GM18526 (cell line): ENCODE results near the gene DIP2C.

Source experiments
- POLR2A ChIP-seq: IDR thresholded peaks from 3 replicates; pipeline ENCODE4 v1.6.1; 2011; ENCODE audit not compliant: insufficient read length; ENCODE audit errors: extremely low read depth

The DIP2C gene

GRCh38 chr10:666237-667012 lies 23.0 kb downstream of the DIP2C start:
- no peak for TF ChIP-seq POLR2A

GRCh38 chr10:665579-666091 lies 23.8 kb downstream of the DIP2C start:
- TF ChIP-seq POLR2A, result no peak

GRCh38 chr10:664893-665292 lies 24.6 kb downstream of the DIP2C start:
- no peak for TF ChIP-seq POLR2A

- no peak for TF ChIP-seq POLR2A
These were observed 25.2 kb downstream of the DIP2C start for GRCh38 chr10:664301-664700.

- no peak for TF ChIP-seq POLR2A
These were observed 25.6 kb downstream of the DIP2C start for GRCh38 chr10:663831-664251.

- TF ChIP-seq POLR2A, result no peak
These were observed 26.1 kb downstream of the DIP2C start for GRCh38 chr10:663466-663751.

GRCh38 chr10:662686-663465 lies 26.6 kb downstream of the DIP2C start:
- no peak for TF ChIP-seq POLR2A

- no peak for TF ChIP-seq POLR2A
These were observed 27.3 kb downstream of the DIP2C start for GRCh38 chr10:662223-662605.

- TF ChIP-seq POLR2A, result no peak
These were observed 27.8 kb downstream of the DIP2C start for GRCh38 chr10:661597-662222.

GRCh38 chr10:660970-661596 lies 28.4 kb downstream of the DIP2C start:
- no peak for TF ChIP-seq POLR2A

- no peak for TF ChIP-seq POLR2A
These were observed 29.0 kb downstream of the DIP2C start for GRCh38 chr10:660413-660969.

GRCh38 chr10:659688-660141 lies 29.8 kb downstream of the DIP2C start:
- TF ChIP-seq POLR2A, result no peak

GRCh38 chr10:656883-657282 lies 32.6 kb downstream of the DIP2C start:
- no peak for TF ChIP-seq POLR2A

- no peak for TF ChIP-seq POLR2A
These were observed 34.3 kb downstream of the DIP2C start for GRCh38 chr10:655184-655583.

GRCh38 chr10:654647-654996 lies 34.8 kb downstream of the DIP2C start:
- no peak for TF ChIP-seq POLR2A
